Stimulated activated effector memory CD8-positive, alpha-beta T cell treated with anti-CD3 and anti-CD28 coated beads, Interleukin-12 subunit alpha, Interleukin-12 subunit beta, amount 100 ng/mL, for 72 hours (primary cell): ENCODE data around the gene LY6G6D.

Experiments used
- ATAC-seq: fragments of 150-1000 bp; cut with Tn5 transposase; 2 replicates; pipeline ENCODE4 v1.10.0; 2021
- DNase-seq, 2 donors: peaks; one replicate each; pipeline ENCODE4 v3.0.0; 2021 to 2022; ENCODE audit warnings: low spot score in 2 of 2
- H3K27ac Mint-ChIP-seq: one replicate; pipeline ENCODE4 v1.8.0; 2022; ENCODE audit warnings: mild to moderate bottlenecking, mixed read lengths
- H3K36me3 Mint-ChIP-seq: one replicate; pipeline ENCODE4 v1.8.0; 2022; ENCODE audit warnings: mild to moderate bottlenecking, mixed read lengths
- H3K4me1 Mint-ChIP-seq: one replicate; pipeline ENCODE4 v1.8.0; 2022; ENCODE audit warnings: mixed read lengths
- H3K4me3 Mint-ChIP-seq: one replicate; pipeline ENCODE4 v1.8.0; 2022; ENCODE audit warnings: mild to moderate bottlenecking, mixed read lengths
- H3K9me3 Mint-ChIP-seq: one replicate; pipeline ENCODE4 v1.8.0; 2022; ENCODE audit warnings: mixed read lengths

The LY6G6D gene, protein sequence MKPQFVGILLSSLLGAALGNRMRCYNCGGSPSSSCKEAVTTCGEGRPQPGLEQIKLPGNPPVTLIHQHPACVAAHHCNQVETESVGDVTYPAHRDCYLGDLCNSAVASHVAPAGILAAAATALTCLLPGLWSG

DNA sequence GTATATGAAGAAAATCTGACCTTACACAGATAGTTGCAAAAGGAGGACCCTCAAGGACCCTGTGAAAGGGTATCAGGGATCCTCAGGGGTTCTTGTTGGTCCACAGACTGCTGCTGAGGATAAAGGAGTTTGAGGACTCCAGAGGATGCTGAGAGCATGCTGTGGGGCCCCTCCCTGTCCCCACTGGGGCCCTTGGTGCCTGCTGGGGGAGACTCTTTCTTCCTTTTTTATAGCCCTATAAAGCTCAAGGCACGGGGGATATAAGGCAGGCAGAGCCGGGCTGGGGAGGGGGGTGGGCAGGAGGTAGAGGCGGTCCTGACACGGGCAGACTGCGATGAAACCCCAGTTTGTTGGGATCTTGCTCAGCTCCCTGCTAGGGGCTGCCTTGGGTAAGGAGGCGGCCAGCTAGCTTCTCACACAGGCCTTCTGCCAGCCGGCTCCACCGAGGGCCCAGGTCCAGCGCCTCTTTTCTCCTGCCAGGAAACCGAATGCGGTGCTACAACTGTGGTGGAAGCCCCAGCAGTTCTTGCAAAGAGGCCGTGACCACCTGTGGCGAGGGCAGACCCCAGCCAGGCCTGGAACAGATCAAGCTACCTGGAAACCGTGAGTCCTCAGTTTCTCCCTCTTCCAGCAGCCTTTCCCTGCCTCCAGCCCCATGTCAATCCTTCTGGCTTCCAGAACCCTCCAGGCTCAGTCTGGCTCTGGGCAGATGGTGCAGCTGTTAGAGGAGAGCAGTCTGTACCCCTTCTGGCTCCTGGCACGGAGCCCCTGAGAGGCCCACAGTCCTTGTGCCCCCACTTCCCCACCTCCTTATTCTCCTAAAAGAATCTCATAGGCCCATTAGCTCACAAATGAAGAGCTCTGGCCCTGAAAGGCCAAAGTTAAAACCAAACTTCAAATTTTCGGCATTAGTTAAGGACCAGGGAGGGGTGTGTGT is at the start of gene LY6G6D:
Gene LY6G6D (plus strand): TSS at position 327 of the 937 bp plus-strand sequence. CDS start 8 bp downstream, at position 335.
- ATAC-seq (no peak), DNase-seq (no peak)
- peaks cover 18% of the 10 kb centered on the region for H3K4me1 Mint-ChIP-seq
- no peaks in the 10 kb centered on the region for H3K9me3 Mint-ChIP-seq
- H3K4me3 Mint-ChIP-seq = no peak within 1 kb of the TSS
- H3K36me3 Mint-ChIP-seq = no peaks in the 10 kb centered on the region
- no peak within 1 kb of the TSS for H3K27ac Mint-ChIP-seq

DNA sequence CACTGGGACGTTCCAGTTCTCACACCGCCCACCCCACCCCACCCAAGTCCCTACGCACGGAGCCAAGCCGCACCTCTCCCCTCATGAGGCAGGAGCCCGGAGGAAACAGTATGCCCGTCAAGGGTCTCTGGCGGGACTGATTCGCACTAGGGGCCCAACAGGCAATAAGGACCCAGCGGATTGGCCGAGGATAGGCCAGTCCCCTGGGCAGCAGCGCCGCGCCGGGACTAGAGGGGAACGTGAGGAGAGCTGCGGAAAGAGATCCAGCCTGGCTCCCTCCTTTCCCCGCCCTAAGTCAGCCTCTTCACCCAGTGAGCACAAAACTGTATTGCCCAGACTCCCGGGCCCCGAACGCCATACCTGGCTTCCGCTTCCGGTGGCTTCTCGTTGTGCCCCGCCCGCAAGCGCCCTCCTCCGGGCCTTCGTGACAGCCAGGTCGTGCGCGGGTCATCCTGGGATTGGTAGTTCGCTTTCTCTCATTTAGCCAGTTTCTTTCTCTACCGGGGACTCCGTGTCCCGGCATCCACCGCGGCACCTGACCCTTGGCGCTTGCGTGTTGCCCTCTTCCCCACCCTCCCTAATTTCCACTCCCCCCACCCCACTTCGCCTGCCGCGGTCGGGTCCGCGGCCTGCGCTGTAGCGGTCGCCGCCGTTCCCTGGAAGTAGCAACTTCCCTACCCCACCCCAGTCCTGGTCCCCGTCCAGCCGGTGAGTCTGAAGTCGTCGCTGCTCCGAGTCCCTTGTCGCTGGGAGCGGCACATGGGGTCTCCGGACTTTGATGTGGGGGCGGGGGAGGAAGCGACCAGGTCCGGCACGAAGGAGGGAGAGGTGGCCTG is 49.4 kb upstream of the LY6G6D start, which contains the start of gene CSNK2B:
Gene CSNK2B (plus strand): TSS at position 580 of the 836 bp plus-strand sequence. CDS start 752 bp downstream, outside the sequence.
- ATAC-seq (peak; percentile 91), DNase-seq (peak; percentile 87 to 98)
- Mint-ChIP-seq H3K9me3 (no peaks in the 10 kb centered on the region), H3K4me3 (peak within 1 kb of the TSS; percentile 95), H3K4me1 (peaks cover 70% of the 10 kb centered on the region), H3K36me3 (peaks cover 99% of the 10 kb centered on the region), H3K27ac (peak within 1 kb of the TSS; percentile 99)

DNA sequence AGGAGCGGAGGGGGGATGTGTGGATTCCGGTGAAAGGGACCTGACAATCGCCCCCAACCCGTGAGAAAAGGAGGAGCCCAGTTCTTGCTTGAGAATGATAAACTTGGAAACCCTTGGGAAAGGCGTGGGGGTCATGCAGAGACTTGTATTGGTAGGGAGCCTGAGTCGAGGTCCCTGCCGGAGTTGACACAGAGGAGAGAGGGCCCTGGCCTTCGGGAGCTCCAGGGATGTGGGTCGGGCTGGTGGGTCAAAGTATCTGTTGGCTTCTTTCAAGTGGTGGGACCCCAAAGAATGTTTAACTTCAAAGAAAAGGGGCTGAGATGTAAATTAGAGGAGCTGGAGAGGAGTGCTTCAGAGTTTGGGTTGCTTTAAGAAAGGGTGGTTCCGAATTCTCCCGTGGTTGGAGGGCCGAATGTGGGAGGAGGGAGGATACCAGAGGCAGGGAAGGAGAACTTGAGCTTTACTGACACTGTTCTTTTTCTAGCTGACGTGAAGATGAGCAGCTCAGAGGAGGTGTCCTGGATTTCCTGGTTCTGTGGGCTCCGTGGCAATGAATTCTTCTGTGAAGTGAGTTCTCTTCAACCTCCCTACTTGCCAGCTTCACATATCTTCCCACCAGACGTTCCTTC is 48.7 kb upstream of the LY6G6D start:
- H3K27ac Mint-ChIP-seq = peak overlapping the region; percentile 99

DNA sequence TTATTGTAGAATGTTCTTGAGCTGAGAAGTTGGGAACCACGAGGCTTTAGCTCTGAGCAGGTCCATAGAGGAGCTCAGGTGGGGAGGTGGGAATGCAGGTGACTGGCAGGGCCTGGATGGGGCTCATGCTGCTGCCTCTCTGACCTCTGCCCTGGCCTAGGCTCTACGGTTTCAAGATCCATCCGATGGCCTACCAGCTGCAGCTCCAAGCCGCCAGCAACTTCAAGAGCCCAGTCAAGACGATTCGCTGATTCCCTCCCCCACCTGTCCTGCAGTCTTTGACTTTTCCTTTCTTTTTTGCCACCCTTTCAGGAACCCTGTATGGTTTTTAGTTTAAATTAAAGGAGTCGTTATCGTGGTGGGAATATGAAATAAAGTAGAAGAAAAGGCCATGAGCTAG is 45.5 kb upstream of the LY6G6D start, which contains the start of gene LY6G5B:
Gene LY6G5B (plus strand): TSS at position 301 of the 400 bp plus-strand sequence. CDS start 975 bp downstream, outside the sequence.
- DNase-seq = no peak
- Mint-ChIP-seq H3K4me1 (peaks cover 33% of the 10 kb centered on the region), H3K9me3 (no peaks in the 10 kb centered on the region), H3K36me3 (peaks cover 99% of the 10 kb centered on the region), H3K4me3 (no peak within 1 kb of the TSS), H3K27ac (peak within 1 kb of the TSS; percentile 58)
- no peak for ATAC-seq

More for the DNA sequence above, 48.7 kb upstream of the LY6G6D start:
- ATAC-seq (no peak), DNase-seq (no peak)
- Mint-ChIP-seq H3K9me3 (no peaks in the 10 kb centered on the region), H3K4me3 (peak overlapping the region; percentile 95), H3K36me3 (peaks cover 99% of the 10 kb centered on the region), H3K4me1 (peaks cover 63% of the 10 kb centered on the region)

DNA sequence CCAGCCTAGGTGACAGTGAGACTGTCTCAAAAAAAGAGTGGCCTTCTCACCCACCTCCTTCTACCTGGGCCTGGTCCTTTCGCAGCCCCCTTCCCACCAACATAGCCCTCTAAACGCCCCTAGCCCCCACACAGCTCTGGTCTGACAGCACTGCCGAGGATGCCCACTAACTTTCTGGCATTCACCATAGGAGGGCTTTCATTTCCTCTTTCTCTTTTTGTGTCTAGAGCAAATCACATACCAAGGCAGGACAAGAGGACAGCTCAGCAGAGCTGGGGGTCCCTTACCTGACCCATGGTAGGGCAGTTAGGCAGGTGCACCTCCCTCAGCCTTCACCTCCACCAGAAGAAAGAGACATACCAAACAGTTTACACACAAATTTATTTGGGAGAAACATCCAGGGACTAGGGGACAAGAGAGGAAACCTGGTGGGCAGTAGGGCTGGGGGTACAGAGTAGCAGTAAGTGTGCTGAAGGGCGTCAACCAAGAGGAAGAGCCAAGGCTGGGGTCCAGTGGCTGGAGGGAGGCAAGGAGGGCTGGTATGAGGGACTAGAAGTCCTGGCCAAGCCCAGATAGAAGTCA is 38.7 kb upstream of the LY6G6D start:
- Mint-ChIP-seq H3K36me3 (peaks cover 40% of the 10 kb centered on the region), H3K4me3 (no peak overlapping the region), H3K9me3 (no peaks in the 10 kb centered on the region), H3K4me1 (peaks cover 30% of the 10 kb centered on the region), H3K27ac (peak overlapping the region; percentile 65)
- ATAC-seq (no peak), DNase-seq (no peak)

DNA sequence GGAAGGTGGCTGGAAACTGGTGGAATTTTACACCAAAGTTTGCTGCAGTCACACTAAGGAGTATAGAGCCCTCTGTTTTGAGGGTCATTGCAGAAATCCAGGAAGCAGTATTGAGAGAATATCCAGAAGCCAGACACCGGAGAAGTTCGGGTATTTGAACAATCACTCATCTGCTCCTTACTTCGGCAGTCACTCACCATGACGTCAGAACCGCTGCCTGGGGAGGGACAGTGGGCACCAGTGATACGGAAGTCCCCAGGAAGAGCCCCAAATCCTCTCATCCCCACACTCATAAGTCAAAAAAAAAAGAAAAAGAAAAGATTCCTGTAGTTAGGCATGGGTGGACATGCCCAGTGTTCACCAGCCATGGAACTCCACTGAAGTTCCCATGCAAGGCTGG is 38.2 kb upstream of the LY6G6D start:
- Mint-ChIP-seq H3K9me3 (no peaks in the 10 kb centered on the region), H3K4me3 (no peak overlapping the region), H3K27ac (peak overlapping the region; percentile 65), H3K36me3 (peaks cover 36% of the 10 kb centered on the region), H3K4me1 (peaks cover 34% of the 10 kb centered on the region)
- ATAC-seq (no peak), DNase-seq (no peak)

DNA sequence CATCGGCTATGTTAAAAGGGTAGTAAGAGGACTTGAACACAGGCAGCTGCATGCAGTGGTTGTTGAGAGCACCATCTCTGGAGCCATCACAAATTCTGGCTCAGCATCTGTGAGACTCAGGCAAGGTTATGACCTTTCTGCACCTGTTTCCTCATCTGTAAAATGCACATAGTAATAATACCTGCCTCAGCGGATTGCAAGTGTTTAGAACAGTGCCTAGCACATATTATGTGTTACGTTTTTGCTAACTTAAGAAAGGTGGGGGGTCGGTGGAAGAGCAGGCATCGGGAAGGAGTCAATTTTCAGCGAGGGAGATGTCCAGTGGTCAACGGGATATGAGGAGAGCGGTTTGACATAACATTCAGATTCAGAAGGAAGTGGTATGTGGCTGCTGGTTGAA is 37.2 kb upstream of the LY6G6D start:
- Mint-ChIP-seq H3K27ac (no peak overlapping the region), H3K4me3 (no peak overlapping the region), H3K36me3 (peaks cover 35% of the 10 kb centered on the region), H3K4me1 (peaks cover 34% of the 10 kb centered on the region), H3K9me3 (no peaks in the 10 kb centered on the region)
- ATAC-seq = no peak
- DNase-seq = no peak

DNA sequence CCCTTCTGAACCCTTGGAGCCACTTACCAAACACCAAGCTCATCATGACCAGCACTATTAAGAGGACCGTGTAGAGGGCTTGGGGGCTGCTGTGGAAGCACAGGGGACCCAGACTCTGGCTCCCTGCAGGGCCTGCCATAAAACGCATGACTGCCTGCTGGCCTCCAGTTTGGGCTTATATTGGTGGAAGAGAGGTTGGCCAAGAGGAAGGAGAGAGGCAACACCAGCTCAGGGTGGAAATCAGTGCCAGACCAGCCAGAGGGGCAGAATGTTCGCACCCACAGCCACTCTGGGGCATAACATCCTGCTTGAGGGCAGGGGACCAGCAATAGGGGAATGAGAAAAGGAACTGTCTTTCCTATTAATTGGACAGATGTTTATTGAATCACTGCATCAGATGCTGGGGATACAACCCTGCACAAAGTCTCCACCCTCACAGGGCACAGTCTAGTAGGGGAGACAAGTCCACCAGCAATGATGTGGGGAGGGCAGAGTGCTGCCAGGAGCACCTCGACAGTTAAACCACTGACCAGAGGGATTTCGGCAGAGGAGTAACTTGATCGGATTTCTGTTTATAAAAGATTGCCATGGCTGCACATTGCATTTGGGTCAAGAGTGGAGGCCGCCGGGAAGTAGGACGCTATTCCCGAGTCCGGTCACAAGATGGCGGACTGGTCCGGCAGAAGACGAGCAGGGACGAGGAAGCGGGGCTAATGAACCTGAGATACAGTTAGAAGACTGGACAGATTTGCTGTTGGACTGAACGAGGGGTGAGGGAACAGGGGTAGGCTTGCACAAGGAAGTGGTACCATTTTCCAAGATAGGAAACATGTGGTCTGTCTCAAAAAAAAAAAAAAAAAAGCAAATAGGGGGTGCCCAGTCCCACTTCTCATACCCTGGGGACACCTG is 34.7 kb upstream of the LY6G6D start, which contains the start of gene LY6G5C:
Gene LY6G5C (minus strand): TSS at position 842 of the 909 bp plus-strand sequence. CDS start 694 bp downstream, at position 148.
- ATAC-seq (peak; percentile 83), DNase-seq (peak; percentile 47 to 80)
- peaks cover 19% of the 10 kb centered on the region for H3K36me3 Mint-ChIP-seq
- H3K9me3 Mint-ChIP-seq = no peaks in the 10 kb centered on the region
- peaks cover 34% of the 10 kb centered on the region for H3K4me1 Mint-ChIP-seq
- peak within 1 kb of the TSS; percentile 90 for H3K27ac Mint-ChIP-seq
- peak within 1 kb of the TSS; percentile 83 for H3K4me3 Mint-ChIP-seq

DNA sequence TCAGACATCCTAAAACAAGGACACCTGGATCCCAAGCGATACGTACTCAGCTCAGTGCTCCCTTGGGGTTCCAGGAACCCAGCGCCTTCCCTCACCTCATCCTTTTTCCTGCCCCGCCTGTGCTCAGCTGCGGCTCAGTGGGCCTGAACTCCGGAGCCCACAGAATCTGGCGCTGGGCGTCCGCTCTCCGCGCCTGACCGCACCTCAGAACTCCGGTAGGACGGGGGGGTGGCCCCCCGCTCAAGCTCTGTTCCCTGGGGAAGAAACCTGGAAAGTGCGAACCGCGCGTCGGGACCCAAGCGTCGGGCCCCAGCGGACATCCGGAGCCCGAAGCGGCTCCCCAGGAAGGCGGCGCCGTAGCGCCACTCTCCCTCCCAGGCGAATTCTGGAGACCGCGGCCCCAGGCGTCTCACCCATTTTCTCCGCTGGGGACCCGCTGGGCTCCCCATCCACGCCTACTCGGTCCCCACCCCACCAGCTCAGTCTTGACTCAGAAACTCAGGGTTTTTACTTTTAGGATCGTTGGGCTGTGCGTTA is 33.9 kb upstream of the LY6G6D start:
- DNase-seq (peak in 1 of 2 donors; percentile 71), ATAC-seq (peak; percentile 74)
- Mint-ChIP-seq H3K9me3 (no peaks in the 10 kb centered on the region), H3K4me3 (peak overlapping the region; percentile 83), H3K4me1 (peaks cover 34% of the 10 kb centered on the region), H3K36me3 (peaks cover 26% of the 10 kb centered on the region), H3K27ac (peak overlapping the region; percentile 90)

DNA sequence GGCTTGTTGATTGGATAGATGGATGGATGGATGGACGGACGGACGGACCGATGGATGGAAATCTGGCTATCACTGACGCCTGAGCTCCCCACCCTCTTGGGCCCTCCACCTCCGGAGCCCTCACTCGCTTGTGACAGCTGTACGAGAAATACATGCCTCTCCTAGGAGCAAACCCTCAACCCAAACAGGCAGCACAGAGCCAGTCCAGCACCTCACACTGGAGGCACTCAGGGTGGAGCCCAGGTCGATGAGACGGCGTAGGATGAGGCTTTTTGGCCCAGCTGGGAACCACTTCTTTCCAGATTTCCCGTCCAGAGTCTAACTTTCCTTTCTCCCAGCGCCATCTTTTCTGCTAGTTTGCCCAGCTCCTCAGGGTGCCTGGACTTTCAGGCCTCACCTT is 31.6 kb upstream of the LY6G6D start:
- no peak for ATAC-seq
- Mint-ChIP-seq H3K4me3 (no peak overlapping the region), H3K27ac (peak overlapping the region; percentile 40)

DNA sequence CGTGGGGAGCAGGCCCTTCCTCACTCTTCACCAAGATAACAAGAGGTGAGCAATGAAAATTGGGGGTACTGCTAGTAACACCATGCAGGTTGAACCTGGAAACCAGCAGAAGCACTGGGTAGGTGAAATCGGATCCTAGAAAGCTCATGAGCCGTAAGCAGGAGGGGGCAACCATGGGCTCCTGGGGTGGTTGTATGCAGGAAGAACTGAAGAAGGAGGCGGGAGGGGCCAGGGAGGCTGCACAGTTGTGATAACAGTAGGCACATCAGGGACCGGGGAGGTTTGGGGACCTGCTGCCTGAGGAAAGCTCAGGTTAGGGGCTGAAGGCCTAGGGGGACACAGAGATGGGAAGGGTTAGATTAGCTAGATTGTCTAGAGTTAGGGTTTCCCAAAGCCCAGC is 28.7 kb upstream of the LY6G6D start:
- no peak for DNase-seq
- Mint-ChIP-seq H3K9me3 (no peaks in the 10 kb centered on the region), H3K36me3 (peaks cover 68% of the 10 kb centered on the region), H3K4me1 (peaks cover 12% of the 10 kb centered on the region), H3K4me3 (no peak overlapping the region), H3K27ac (peak overlapping the region; percentile 32)
- ATAC-seq = no peak

More for the DNA sequence above, 31.6 kb upstream of the LY6G6D start:
- no peak for DNase-seq
- no peaks in the 10 kb centered on the region for H3K9me3 Mint-ChIP-seq
- H3K36me3 Mint-ChIP-seq = peaks cover 50% of the 10 kb centered on the region
- peaks cover 26% of the 10 kb centered on the region for H3K4me1 Mint-ChIP-seq

DNA sequence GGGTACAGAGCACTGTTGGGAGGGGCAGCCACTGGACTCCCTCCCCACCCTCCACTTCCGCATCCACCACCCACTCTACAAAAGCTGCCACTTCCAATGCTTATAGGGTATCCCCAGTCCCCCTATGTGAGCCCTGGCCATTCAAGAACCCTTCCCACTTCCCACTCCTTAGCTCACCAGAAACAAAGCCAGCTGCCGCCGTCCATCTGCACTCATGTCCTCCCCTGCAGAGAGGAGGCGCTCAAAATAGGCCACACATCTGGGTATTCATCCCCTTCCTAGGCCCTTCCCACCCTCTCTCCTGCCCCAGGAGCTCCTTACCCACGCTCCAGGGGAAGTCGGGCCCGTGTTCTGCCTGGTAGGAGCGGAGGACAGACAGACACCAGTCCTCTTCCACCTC is 27.8 kb upstream of the LY6G6D start:
- H3K27ac Mint-ChIP-seq = peak overlapping the region; percentile 32
- DNase-seq = no peak
- ATAC-seq = no peak
- H3K9me3 Mint-ChIP-seq = no peaks in the 10 kb centered on the region
- peaks cover 69% of the 10 kb centered on the region for H3K36me3 Mint-ChIP-seq
- H3K4me3 Mint-ChIP-seq = no peak overlapping the region
- H3K4me1 Mint-ChIP-seq = peaks cover 8% of the 10 kb centered on the region
